Transverse colon (tissue), 4 donors: ENCODE measurements around the gene YLPM1. TPM values are rescaled to one million over a fixed set of nuclear protein-coding genes. Genes with fewer than 3 reads are reported as not detected.
A peak's percentile ranks its signal among the peaks of the same experiment; 100 is the strongest.

ENCODE experiments used
- DNase-seq: peaks from one replicate; pipeline ENCODE4 v3.0.0-alpha.2; 2019
- H3K27ac ChIP-seq, 4 donors: fragments of 200-600 bp; sonication (generic); 2 replicates each; pipeline ENCODE4 v1.5.1; 2016 to 2018; ENCODE audit warnings: inconsistent platforms in 4 of 4
- H3K27me3 ChIP-seq: fragments of 200-600 bp; sonication (generic); 2 replicates; pipeline ENCODE4 v1.5.1; 2017; ENCODE audit warnings: inconsistent platforms
- H3K36me3 ChIP-seq, 4 donors: fragments of 200-600 bp; sonication (generic); 2 replicates each; pipeline ENCODE4 v1.5.1; 2017 to 2019; ENCODE audit warnings: inconsistent platforms in 4 of 4
- H3K4me1 ChIP-seq, 4 donors: fragments of 200-600 bp; sonication (generic); 2 replicates each; pipeline ENCODE4 v1.5.1; 2017 to 2020; ENCODE audit warnings: inconsistent platforms in 4 of 4
- H3K4me3 ChIP-seq, 4 donors: fragments of 200-600 bp; sonication (generic); 1 replicate in 1 of 4; 2 replicates in 3 of 4; pipeline versions ENCODE4 v1.5.1 to v1.6.1; 2017 to 2019; ENCODE audit warnings: inconsistent platforms in 4 of 4
- H3K9me3 ChIP-seq, 2 donors: fragments of 200-600 bp; sonication (generic); 2 replicates each; pipeline ENCODE4 v1.5.1; 2017 to 2019; ENCODE audit warnings: inconsistent platforms in 2 of 2
- CTCF ChIP-seq, 5 experiments: fragments of 200-600 bp in 3 of 5; fragments of 450-650 bp in 2 of 5; sonication (generic) in 3 of 5; IDR thresholded peaks; 1 replicate in 2 of 5; 2 replicates in 3 of 5; pipeline ENCODE4 v1.5.1; 2016 to 2017; ENCODE audit warnings: antibody characterized with exemption in 5 of 5, inconsistent platforms in 3 of 5, mild to moderate bottlenecking in 2 of 5, moderate library complexity in 1 of 5
- EP300 ChIP-seq: sonication (generic); formaldehyde crosslinking; IDR thresholded peaks from one replicate; pipeline ENCODE4 v1.6.1; 2017; ENCODE audit warnings: antibody characterized with exemption, low read depth
- POLR2A ChIP-seq: fragments of 450-650 bp; IDR thresholded peaks from one replicate; pipeline ENCODE4 v1.6.1; 2016; ENCODE audit warnings: antibody characterized with exemption, mild to moderate bottlenecking, moderate library complexity
- POLR2AphosphoS5 ChIP-seq, 3 donors: sonication (generic); formaldehyde crosslinking; IDR thresholded peaks; one replicate each; pipeline ENCODE4 v1.6.1; 2016; ENCODE audit warnings: antibody characterized with exemption in 3 of 3
- WGBS, 2 donors: methylation state at CpG; one replicate each; pipeline ENCODE4 v1.1.5; 2018; ENCODE audit warnings: low coverage in 1 of 2; 5-methylcytosine and 5-hydroxymethylcytosine counted together
- in situ Hi-C, 4 donors: fragments of 200-750 bp; cut with MboI; loops; one replicate each; pipeline versions ENCODE4 v1.15.0 to v1.15.1; 2017; ENCODE audit warnings: low sequenced_read_pairs in 3 of 4, low pct_ligation_motif_present in 1 of 4, low pct_unique_long_range_greater_than_20kb in 1 of 4
- intact Hi-C: fragments of 100-400 bp; cut with DNase I; formaldehyde crosslinking; loops from one replicate; pipeline ENCODE4 v1.15.1; 2023; ENCODE audit warnings: low total_unique reads
- total RNA-seq, 4 donors: library from RNA; depleted of rRNA; stranded (reverse); fragments of >200 nt; gene quantifications; one replicate each; pipeline ENCODE4 v1.1.0, GENCODE V29; 2016

YLPM1 gene
- total RNA-seq, 4 donors from 2014 or later, result 26.1 to 62.4 (median 35.0) TPM

GRCh38 chr14:74848768-74849167, 85.7 kb downstream of the YLPM1 start:
- WGBS, 2 donors, result 77 to 82% methylated on average over 1 to 2 of the region's 2 CpGs
- intact Hi-C loops, result no loop called here
- Histone ChIP-seq H3K27ac (no peak overlapping the region), H3K4me1 (peaks cover 0 to 12% (median 5%) of the 10 kb centered on the region in 4 donors), H3K4me3 (no peak overlapping the region), H3K27me3 (no peaks in the 10 kb centered on the region), H3K9me3 (no peaks in the 10 kb centered on the region), H3K36me3 (no peaks in the 10 kb centered on the region)
- TF ChIP-seq POLR2AphosphoS5 (IDR thresholded peaks at IDR 0.05) (no peak), EP300 (no peak), POLR2A (no peak)
- DNase-seq, result no peak
- in situ Hi-C loops, result no loop called here

- DNase-seq, result no peak
- WGBS, 2 donors, result 16 to 33% methylated on average over 2 of the region's 2 CpGs
Measured at GRCh38 chr14:74852922-74853530, 89.9 kb downstream of the YLPM1 start.

GRCh38 chr14:74853581-74853980, 90.5 kb downstream of the YLPM1 start:
- 19 to 44% methylated on average over 4 of the region's 4 CpGs for WGBS, 2 donors
- no peaks in the 10 kb centered on the region for H3K36me3 ChIP-seq

More at GRCh38 chr14:74852922-74853530, 89.9 kb downstream of the YLPM1 start:
- H3K27ac ChIP-seq, result peak overlapping the region; percentile 29 to 57 (median 42)
- no peaks in the 10 kb centered on the region for H3K36me3 ChIP-seq
- intact Hi-C loops, result no loop called here
- no peak overlapping the region for H3K4me3 ChIP-seq
- no peaks in the 10 kb centered on the region for H3K9me3 ChIP-seq
- in situ Hi-C loops, result no loop called here
- H3K27me3 ChIP-seq, result no peaks in the 10 kb centered on the region
- TF ChIP-seq POLR2AphosphoS5 (IDR thresholded peaks at IDR 0.05) (no peak), POLR2A (no peak), CTCF (IDR thresholded peaks at IDR 0.05) (no peak), EP300 (no peak)
- peaks cover 0 to 24% (median 10%) of the 10 kb centered on the region in 4 donors for H3K4me1 ChIP-seq

GRCh38 chr14:74855021-74855420, 91.9 kb downstream of the YLPM1 start:
- intact Hi-C loops, result no loop called here
- peaks cover 0 to 24% (median 10%) of the 10 kb centered on the region in 4 donors for H3K4me1 ChIP-seq
- no peaks in the 10 kb centered on the region for H3K36me3 ChIP-seq
- no peak for DNase-seq
- no peak overlapping the region for H3K4me3 ChIP-seq
- TF ChIP-seq CTCF (IDR thresholded peaks at IDR 0.05), result no peak
- no peak for TF ChIP-seq POLR2AphosphoS5 (IDR thresholded peaks at IDR 0.05)
- TF ChIP-seq EP300, result no peak
- TF ChIP-seq POLR2A, result no peak
- no peaks in the 10 kb centered on the region for H3K27me3 ChIP-seq
- 66 to 77% methylated on average over 4 to 7 of the region's 7 CpGs for WGBS, 2 donors
- in situ Hi-C loops, result no loop called here
- no peaks in the 10 kb centered on the region for H3K9me3 ChIP-seq
- H3K27ac ChIP-seq, result no peak overlapping the region

More at GRCh38 chr14:74853581-74853980, 90.5 kb downstream of the YLPM1 start:
- H3K4me1 ChIP-seq, result peaks cover 0 to 24% (median 10%) of the 10 kb centered on the region in 4 donors
- peak overlapping the region; percentile 29 to 57 (median 42) for H3K27ac ChIP-seq
- H3K27me3 ChIP-seq, result no peaks in the 10 kb centered on the region
- no peaks in the 10 kb centered on the region for H3K9me3 ChIP-seq
- TF ChIP-seq POLR2AphosphoS5 (IDR thresholded peaks at IDR 0.05), result no peak
- no peak for TF ChIP-seq EP300
- no peak for TF ChIP-seq POLR2A
- H3K4me3 ChIP-seq, result no peak overlapping the region
- in situ Hi-C loops (no loop called here), intact Hi-C loops (no loop called here)
- no peak for DNase-seq

GRCh38 chr14:74855945-74856344, 92.8 kb downstream of the YLPM1 start:
- WGBS, 2 donors, result 62 to 63% methylated on average over 2 to 4 of the region's 4 CpGs
- no peak overlapping the region for H3K27ac ChIP-seq
- H3K27me3 ChIP-seq, result no peaks in the 10 kb centered on the region
- H3K4me3 ChIP-seq, result no peak overlapping the region
- peaks cover 0 to 29% (median 10%) of the 10 kb centered on the region in 4 donors for H3K4me1 ChIP-seq
- in situ Hi-C loops (no loop called here), intact Hi-C loops (no loop called here)
- no peak for DNase-seq
- H3K36me3 ChIP-seq, result no peaks in the 10 kb centered on the region
- TF ChIP-seq POLR2AphosphoS5 (IDR thresholded peaks at IDR 0.05) (no peak), EP300 (no peak), POLR2A (no peak), CTCF (IDR thresholded peaks at IDR 0.05) (no peak)
- H3K9me3 ChIP-seq, result no peaks in the 10 kb centered on the region
